Neural cell (in vitro differentiated cells): Measurements from ENCODE around the gene ANKMY1. TPM values are rescaled to one million over a fixed set of nuclear protein-coding genes. Genes with fewer than 3 reads are reported as not detected.

ENCODE experiments used
- H2AFZ ChIP-seq: fragments of 200-600, 300-800 bp; sonication (generic), shearing (Covaris generic); 2 replicates; pipeline ENCODE4 v1.6.0; 2014; ENCODE audit warnings: low read depth, mild to moderate bottlenecking, antibody characterized with exemption, low read length, moderate library complexity
- H3F3A ChIP-seq: fragments of 200-600 bp; shearing (Covaris generic); 2 replicates; pipeline ENCODE4 v1.6.1; 2016; ENCODE audit warnings: mild to moderate bottlenecking, moderate library complexity, mixed read lengths, antibody characterized with exemption, low read length; ENCODE audit not compliant: insufficient read depth, poor library complexity, severe bottlenecking
- H3K27ac ChIP-seq: fragments of 200-600, 300-800 bp; sonication (generic), shearing (Covaris generic); 2 replicates; pipeline ENCODE4 v1.5.1; 2014; ENCODE audit warnings: mild to moderate bottlenecking, low read length, moderate library complexity
- H3K27me3 ChIP-seq: fragments of 300-800, 200-600 bp; sonication (generic), shearing (Covaris generic); 2 replicates; pipeline ENCODE4 v1.6.0; 2014; ENCODE audit warnings: mild to moderate bottlenecking, low read depth, low read length, moderate library complexity; ENCODE audit not compliant: insufficient read depth
- H3K36me3 ChIP-seq: fragments of 300-800, 200-600 bp; sonication (generic), shearing (Covaris generic); 2 replicates; pipeline ENCODE4 v1.5.1; 2014; ENCODE audit warnings: mild to moderate bottlenecking, antibody characterized with exemption, low read length, moderate library complexity; ENCODE audit not compliant: insufficient read depth
- H3K4me2 ChIP-seq: fragments of 300-800, 200-600 bp; sonication (generic), shearing (Covaris generic); 2 replicates; pipeline ENCODE4 v1.6.0; 2014; ENCODE audit warnings: mild to moderate bottlenecking, low read length
- H3K4me3 ChIP-seq: fragments of 300-800, 200-600 bp; sonication (generic), shearing (Covaris generic); 2 replicates; pipeline ENCODE4 v1.5.1; 2014; ENCODE audit warnings: mild to moderate bottlenecking, low read length, moderate library complexity
- H3K79me2 ChIP-seq: fragments of 200-600 bp; shearing (Covaris generic); replicated peaks from 2 replicates; pipeline ENCODE4 v1.6.0; 2014; ENCODE audit warnings: mild to moderate bottlenecking, low read length, moderate library complexity; ENCODE audit not compliant: insufficient read depth
- H3K9ac ChIP-seq: fragments of 300-800, 200-600 bp; sonication (generic), shearing (Covaris generic); 2 replicates; pipeline ENCODE4 v1.6.1; 2016; ENCODE audit warnings: mild to moderate bottlenecking, low read length, mixed read lengths
- H3K9me2 ChIP-seq: fragments of 200-600 bp; shearing (Covaris generic); 2 replicates; pipeline ENCODE4 v1.6.1; 2016; ENCODE audit warnings: mild to moderate bottlenecking, low read length, mixed read lengths; ENCODE audit not compliant: insufficient read depth
- H3K9me3 ChIP-seq: fragments of 200-600, 300-800 bp; sonication (generic), shearing (Covaris generic); 2 replicates; pipeline ENCODE4 v1.6.1; 2016; ENCODE audit warnings: mild to moderate bottlenecking, mixed run types, low read length, moderate library complexity, mixed read lengths
- H4K20me1 ChIP-seq: fragments of 200-600 bp; shearing (Covaris generic); 2 replicates; pipeline ENCODE4 v1.6.1; 2016; ENCODE audit warnings: mild to moderate bottlenecking, mixed run types; ENCODE audit not compliant: insufficient read depth
- EP300 ChIP-seq: fragments of 450-650 bp; conservative IDR thresholded peaks from 2 replicates; pipeline ENCODE4 v1.6.1; 2014; ENCODE audit warnings: antibody characterized with exemption, mild to moderate bottlenecking, moderate library complexity; ENCODE audit not compliant: poor library complexity, severe bottlenecking
- EZH2 ChIP-seq: fragments of 200-600, 300-800 bp; shearing (Covaris generic), sonication (generic); IDR thresholded peaks from 2 replicates; pipeline ENCODE4 v1.6.1; 2014; ENCODE audit warnings: antibody characterized with exemption, low read length, borderline replicate concordance, mild to moderate bottlenecking; ENCODE audit not compliant: insufficient read depth, poor library complexity, severe bottlenecking
- MXI1 ChIP-seq: fragments of 450-650 bp; conservative IDR thresholded peaks from 2 replicates; pipeline ENCODE4 v1.6.1; 2014; ENCODE audit warnings: antibody characterized with exemption, mild to moderate bottlenecking; ENCODE audit not compliant: poor library complexity, severe bottlenecking
- POLR2AphosphoS5 ChIP-seq: IDR thresholded peaks from 2 replicates; pipeline ENCODE4 v1.6.1; 2012
- RAD21 ChIP-seq: fragments of 450-650 bp; conservative IDR thresholded peaks from 2 replicates; pipeline ENCODE4 v1.6.1; 2014; ENCODE audit warnings: antibody characterized with exemption, mild to moderate bottlenecking, moderate library complexity
- SMC3 ChIP-seq: fragments of 450-650 bp; conservative IDR thresholded peaks from 2 replicates; pipeline ENCODE4 v1.6.1; 2014; ENCODE audit warnings: antibody characterized with exemption, mild to moderate bottlenecking, moderate library complexity; ENCODE audit not compliant: poor library complexity
- TAF1 ChIP-seq: IDR thresholded peaks from 2 replicates; pipeline ENCODE4 v1.6.1; 2012; ENCODE audit warnings: low read depth
- polyA plus RNA-seq: library from polyadenylated mRNA; depleted of rRNA; stranded (reverse); fragments of >200 nt; gene quantifications from 2 replicates; pipeline ENCODE4 v1.2.3, GENCODE V29; 2014
- TF ChIP-seq, protein P1 (sequence below): fragments of 450-650 bp; IDR thresholded peaks from 2 replicates; pipeline ENCODE4 v1.5.1; 2014; ENCODE audit warnings: antibody characterized with exemption, mild to moderate bottlenecking, moderate library complexity; ENCODE audit not compliant: poor library complexity, severe bottlenecking
- TF ChIP-seq, protein P2 (sequence below): IDR thresholded peaks from 2 replicates; pipeline ENCODE4 v1.6.1; 2012; ENCODE audit warnings: borderline replicate concordance

The ANKMY1 gene
- polyA plus RNA-seq, 1 donor from 2014 or later, result 6.6 TPM

DNA sequence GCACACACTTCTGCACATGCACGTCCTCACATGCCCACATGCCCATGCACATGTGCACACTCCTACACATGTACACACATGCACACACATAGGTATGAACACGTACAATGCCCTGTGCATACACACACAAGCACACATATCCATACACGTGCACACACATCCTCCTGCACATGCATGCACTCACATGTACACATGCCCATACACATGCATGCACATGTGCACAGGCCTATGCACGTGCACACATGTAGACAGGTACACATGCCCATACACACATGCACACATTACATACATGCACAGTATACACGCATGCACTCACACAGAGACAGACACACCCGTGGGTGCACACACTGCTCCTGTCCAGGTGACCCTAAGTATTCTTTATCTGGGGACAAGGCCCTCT is 88.0 kb downstream of the ANKMY1 start:
- Histone ChIP-seq H3F3A (no peaks in the 10 kb centered on the region), H2AFZ (no peak overlapping the region), H3K36me3 (no peaks in the 10 kb centered on the region), H3K9me2 (no peaks in the 10 kb centered on the region), H4K20me1 (no peaks in the 10 kb centered on the region), H3K27me3 (no peaks in the 10 kb centered on the region), H3K27ac (no peak overlapping the region), H3K9me3 (peaks cover 4% of the 10 kb centered on the region), H3K4me2 (no peak overlapping the region), H3K79me2 (no peaks in the 10 kb centered on the region), H3K4me3 (no peak overlapping the region), H3K9ac (no peak overlapping the region)
- TF ChIP-seq POLR2AphosphoS5, result peak; percentile 66
- no peak for TF ChIP-seq MXI1
- no peak for TF ChIP-seq TAF1
- TF ChIP-seq EZH2, result no peak

DNA sequence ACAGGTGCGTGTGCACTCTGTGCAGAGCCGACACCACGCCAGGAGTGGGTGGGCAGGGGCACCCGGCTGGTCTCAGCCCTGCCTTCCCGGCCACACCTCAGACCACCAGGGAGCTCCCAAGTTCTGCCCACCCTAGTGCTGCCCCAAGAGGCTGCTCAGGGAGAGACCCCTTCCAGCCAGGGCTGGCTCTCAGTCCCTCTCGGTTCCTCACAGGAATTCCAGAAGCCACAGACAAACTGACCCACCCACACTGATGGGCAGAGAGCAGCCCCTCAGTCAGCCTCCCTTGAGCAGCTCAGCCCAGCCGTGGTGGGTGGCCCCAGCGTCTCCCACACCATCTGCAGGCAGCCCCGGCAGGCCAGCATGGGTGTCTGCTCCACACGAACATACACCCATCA is 88.5 kb downstream of the ANKMY1 start:
- Histone ChIP-seq H3K27ac (no peak overlapping the region), H3K36me3 (peaks cover 2% of the 10 kb centered on the region), H3K79me2 (no peaks in the 10 kb centered on the region), H3K9ac (no peak overlapping the region), H3K4me2 (no peak overlapping the region), H3K9me3 (peaks cover 4% of the 10 kb centered on the region), H3F3A (no peaks in the 10 kb centered on the region), H3K9me2 (no peaks in the 10 kb centered on the region), H4K20me1 (no peaks in the 10 kb centered on the region), H2AFZ (no peak overlapping the region), H3K4me3 (no peak overlapping the region), H3K27me3 (no peaks in the 10 kb centered on the region)
- TF ChIP-seq, protein P1, sequence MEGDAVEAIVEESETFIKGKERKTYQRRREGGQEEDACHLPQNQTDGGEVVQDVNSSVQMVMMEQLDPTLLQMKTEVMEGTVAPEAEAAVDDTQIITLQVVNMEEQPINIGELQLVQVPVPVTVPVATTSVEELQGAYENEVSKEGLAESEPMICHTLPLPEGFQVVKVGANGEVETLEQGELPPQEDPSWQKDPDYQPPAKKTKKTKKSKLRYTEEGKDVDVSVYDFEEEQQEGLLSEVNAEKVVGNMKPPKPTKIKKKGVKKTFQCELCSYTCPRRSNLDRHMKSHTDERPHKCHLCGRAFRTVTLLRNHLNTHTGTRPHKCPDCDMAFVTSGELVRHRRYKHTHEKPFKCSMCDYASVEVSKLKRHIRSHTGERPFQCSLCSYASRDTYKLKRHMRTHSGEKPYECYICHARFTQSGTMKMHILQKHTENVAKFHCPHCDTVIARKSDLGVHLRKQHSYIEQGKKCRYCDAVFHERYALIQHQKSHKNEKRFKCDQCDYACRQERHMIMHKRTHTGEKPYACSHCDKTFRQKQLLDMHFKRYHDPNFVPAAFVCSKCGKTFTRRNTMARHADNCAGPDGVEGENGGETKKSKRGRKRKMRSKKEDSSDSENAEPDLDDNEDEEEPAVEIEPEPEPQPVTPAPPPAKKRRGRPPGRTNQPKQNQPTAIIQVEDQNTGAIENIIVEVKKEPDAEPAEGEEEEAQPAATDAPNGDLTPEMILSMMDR, result no peak
- TF ChIP-seq, protein P2, sequence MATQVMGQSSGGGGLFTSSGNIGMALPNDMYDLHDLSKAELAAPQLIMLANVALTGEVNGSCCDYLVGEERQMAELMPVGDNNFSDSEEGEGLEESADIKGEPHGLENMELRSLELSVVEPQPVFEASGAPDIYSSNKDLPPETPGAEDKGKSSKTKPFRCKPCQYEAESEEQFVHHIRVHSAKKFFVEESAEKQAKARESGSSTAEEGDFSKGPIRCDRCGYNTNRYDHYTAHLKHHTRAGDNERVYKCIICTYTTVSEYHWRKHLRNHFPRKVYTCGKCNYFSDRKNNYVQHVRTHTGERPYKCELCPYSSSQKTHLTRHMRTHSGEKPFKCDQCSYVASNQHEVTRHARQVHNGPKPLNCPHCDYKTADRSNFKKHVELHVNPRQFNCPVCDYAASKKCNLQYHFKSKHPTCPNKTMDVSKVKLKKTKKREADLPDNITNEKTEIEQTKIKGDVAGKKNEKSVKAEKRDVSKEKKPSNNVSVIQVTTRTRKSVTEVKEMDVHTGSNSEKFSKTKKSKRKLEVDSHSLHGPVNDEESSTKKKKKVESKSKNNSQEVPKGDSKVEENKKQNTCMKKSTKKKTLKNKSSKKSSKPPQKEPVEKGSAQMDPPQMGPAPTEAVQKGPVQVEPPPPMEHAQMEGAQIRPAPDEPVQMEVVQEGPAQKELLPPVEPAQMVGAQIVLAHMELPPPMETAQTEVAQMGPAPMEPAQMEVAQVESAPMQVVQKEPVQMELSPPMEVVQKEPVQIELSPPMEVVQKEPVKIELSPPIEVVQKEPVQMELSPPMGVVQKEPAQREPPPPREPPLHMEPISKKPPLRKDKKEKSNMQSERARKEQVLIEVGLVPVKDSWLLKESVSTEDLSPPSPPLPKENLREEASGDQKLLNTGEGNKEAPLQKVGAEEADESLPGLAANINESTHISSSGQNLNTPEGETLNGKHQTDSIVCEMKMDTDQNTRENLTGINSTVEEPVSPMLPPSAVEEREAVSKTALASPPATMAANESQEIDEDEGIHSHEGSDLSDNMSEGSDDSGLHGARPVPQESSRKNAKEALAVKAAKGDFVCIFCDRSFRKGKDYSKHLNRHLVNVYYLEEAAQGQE, result no peak
- no peak for TF ChIP-seq POLR2AphosphoS5
- TF ChIP-seq RAD21, result no peak
- no peak for TF ChIP-seq TAF1
- no peak for TF ChIP-seq MXI1
- no peak for TF ChIP-seq EZH2
- no peak for TF ChIP-seq SMC3
- TF ChIP-seq EP300, result no peak
